Measurements from ENCODE around the gene CCR6. TPM values are rescaled to one million over a fixed set of nuclear protein-coding genes. Genes with fewer than 3 reads are reported as not detected.

The CCR6 gene
- total RNA-seq, 2 experiments from 2014 or later, result 0.10 to 0.35 TPM

DNA sequence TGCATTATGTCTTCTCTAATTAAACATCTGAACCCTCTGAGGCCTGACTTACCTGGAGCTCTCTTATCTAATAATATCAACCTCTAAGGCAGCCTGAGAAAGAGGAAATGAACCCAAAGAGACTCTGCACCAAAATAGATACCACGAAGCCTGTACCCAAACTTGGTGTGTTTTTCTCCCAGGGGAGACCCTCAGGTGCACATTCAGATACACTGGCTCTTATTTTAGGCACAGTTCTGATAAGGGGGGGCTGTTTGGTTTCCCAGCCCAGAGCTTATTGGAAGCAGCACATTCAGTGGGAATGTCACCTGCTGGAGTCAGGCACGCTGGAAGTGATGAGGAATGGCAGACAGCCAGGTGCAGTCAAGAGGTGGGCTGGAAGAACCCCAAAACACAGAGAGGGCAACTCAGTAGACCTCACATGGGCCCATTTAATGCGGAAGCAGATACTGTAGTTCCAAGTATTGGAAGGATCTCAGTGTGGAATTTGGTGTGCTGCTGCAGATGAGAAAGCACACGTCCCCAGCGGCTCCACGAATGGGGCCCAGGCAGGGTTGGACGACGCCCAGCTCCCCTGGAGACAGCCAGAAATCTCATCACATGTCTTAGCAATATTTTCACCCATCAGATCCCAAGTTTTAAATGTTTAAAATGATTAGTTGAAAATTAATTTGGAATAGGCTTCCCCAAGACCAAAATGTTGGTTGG is 9.7 kb upstream of the CCR6 start:
- peaks cover 80% of the 10 kb centered on the region for H3K4me1 ChIP-seq (ENCODE audit: insufficient read depth, low read length, poor library complexity, severe bottlenecking)
- peak overlapping the region; percentile 48 for H3K4me3 ChIP-seq (ENCODE audit: low read depth, low read length, poor library complexity, severe bottlenecking)
- TF ChIP-seq EZH2phosphoT487 (IDR thresholded peaks at IDR 0.05; ENCODE audit: borderline replicate concordance, low read depth, low read length), result no peak
- TF ChIP-seq, protein P1, sequence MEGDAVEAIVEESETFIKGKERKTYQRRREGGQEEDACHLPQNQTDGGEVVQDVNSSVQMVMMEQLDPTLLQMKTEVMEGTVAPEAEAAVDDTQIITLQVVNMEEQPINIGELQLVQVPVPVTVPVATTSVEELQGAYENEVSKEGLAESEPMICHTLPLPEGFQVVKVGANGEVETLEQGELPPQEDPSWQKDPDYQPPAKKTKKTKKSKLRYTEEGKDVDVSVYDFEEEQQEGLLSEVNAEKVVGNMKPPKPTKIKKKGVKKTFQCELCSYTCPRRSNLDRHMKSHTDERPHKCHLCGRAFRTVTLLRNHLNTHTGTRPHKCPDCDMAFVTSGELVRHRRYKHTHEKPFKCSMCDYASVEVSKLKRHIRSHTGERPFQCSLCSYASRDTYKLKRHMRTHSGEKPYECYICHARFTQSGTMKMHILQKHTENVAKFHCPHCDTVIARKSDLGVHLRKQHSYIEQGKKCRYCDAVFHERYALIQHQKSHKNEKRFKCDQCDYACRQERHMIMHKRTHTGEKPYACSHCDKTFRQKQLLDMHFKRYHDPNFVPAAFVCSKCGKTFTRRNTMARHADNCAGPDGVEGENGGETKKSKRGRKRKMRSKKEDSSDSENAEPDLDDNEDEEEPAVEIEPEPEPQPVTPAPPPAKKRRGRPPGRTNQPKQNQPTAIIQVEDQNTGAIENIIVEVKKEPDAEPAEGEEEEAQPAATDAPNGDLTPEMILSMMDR (conservative IDR thresholded peaks at IDR 0.05; ENCODE audit: low read length), result no peak
- no peaks in the 10 kb centered on the region for H4K20me1 ChIP-seq (ENCODE audit: insufficient read depth, low read length)
- ChIA-PET CTCF (ENCODE audit: unreplicated experiment) (interaction anchor here (0.6 to 2.3 kb wide), 4 partner anchors 12 to 154 kb away, joined by 3 to 9 read pairs (median 6); no protein-coding TSS in a partner anchor), POLR2A (interaction anchor here (1.0 to 3.3 kb wide), 11 partner anchors 10 to 157 kb away, joined by 3 to 27 read pairs (median 8); partner anchors contain the start of genes CCR6 and RNASET2)
- TSS peak; percentile 91 for BruUV-seq (replicated peaks)
- no peaks in the 10 kb centered on the region for H3K36me3 ChIP-seq (ENCODE audit: insufficient read depth, low read length)
- DNase-seq (ENCODE audit: low spot score), result peak; percentile 97
- peak overlapping the region; percentile 92 for H3K27ac ChIP-seq (ENCODE audit: low read depth, low read length, poor library complexity, severe bottlenecking)
- peak overlapping the region; percentile 77 for H3K4me2 ChIP-seq (ENCODE audit: low read length)
- intact Hi-C loops (cut with micrococcal nuclease; ENCODE audit: unreplicated experiment), result loop anchor here (1.0 to 5.0 kb wide), 4 partner anchors 10 to 114 kb away; partner anchors contain the start of gene CEP43
- no peaks in the 10 kb centered on the region for H3K9me2 ChIP-seq (ENCODE audit: insufficient read depth, low read length)
- no peaks in the 10 kb centered on the region for H3K79me2 ChIP-seq (ENCODE audit: insufficient read depth, low read depth, low read length)
- no peaks in the 10 kb centered on the region for H3K9me3 ChIP-seq (ENCODE audit: low read length)
- H2AFZ ChIP-seq (ENCODE audit: low read length), result no peak overlapping the region; the same call in 1 of the 2 replicates

DNA sequence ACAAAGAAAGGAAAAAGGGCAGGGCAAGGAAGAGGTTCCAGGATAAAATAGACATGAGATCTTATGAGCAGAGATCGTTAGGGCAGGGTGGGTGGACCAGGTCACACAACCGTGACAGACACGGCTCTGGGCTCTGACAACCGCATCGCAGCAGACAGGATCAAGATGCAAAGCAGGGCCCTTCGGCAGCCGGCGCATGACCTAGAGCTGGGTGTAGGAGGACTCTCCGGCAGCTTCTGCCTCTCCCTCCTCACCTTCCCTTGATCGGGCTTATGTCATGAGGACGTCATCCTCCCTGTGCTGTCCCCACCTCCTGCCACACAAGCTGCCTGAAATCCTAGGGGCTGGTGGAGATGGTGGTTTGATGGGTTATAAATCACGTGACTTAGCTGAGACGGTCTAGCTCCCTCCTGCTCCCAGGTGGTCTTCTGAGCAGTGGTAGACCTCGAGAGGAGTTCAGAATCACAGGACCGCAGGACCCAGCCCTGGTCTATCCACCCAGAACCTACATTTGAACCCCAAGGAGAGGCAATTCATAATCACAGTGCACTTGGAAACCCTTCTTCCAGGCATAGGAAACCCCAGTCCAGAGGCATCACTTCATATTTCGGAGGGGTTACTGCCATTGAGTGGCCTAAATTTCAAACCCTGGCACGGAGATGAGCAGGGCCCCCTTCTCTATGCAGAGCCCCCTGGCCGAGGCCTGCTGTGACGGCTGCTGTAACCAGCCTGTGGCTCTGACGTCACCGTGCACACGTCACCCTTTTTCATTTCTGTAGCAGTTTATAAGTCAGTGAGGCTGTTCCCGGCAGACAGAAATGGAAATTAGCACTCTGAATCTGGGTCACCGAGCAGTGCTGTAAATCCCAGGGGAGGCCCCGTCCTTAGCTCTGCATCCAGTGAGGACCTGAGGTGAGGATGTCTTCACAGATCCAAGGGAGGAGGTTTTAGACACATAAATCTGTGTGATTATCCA is 8.7 kb upstream of the CCR6 start:
- TF ChIP-seq, protein P1 (conservative IDR thresholded peaks at IDR 0.05; ENCODE audit: low read length), result no peak
- TF ChIP-seq EZH2phosphoT487 (IDR thresholded peaks at IDR 0.05; ENCODE audit: borderline replicate concordance, low read depth, low read length), result no peak
- Histone ChIP-seq H3K27ac (ENCODE audit: low read depth, low read length, poor library complexity, severe bottlenecking) (peak overlapping the region; percentile 92), H3K9me3 (ENCODE audit: low read length) (no peaks in the 10 kb centered on the region), H3K4me1 (ENCODE audit: insufficient read depth, low read length, poor library complexity, severe bottlenecking) (peaks cover 84% of the 10 kb centered on the region), H4K20me1 (ENCODE audit: insufficient read depth, low read length) (no peaks in the 10 kb centered on the region), H3K4me3 (ENCODE audit: low read depth, low read length, poor library complexity, severe bottlenecking) (peak overlapping the region; percentile 44), H3K79me2 (ENCODE audit: insufficient read depth, low read depth, low read length) (no peaks in the 10 kb centered on the region), H2AFZ (ENCODE audit: low read length) (peak overlapping the region; percentile 55; the same call in 1 of the 2 replicates), H3K9me2 (ENCODE audit: insufficient read depth, low read length) (no peaks in the 10 kb centered on the region), H3K4me2 (ENCODE audit: low read length) (peak overlapping the region; percentile 77), H3K36me3 (ENCODE audit: insufficient read depth, low read length) (no peaks in the 10 kb centered on the region)
- peak; percentile 96 for DNase-seq (ENCODE audit: low spot score)
- POLR2A ChIA-PET, result interaction anchor here (0.5 to 3.3 kb wide), 14 partner anchors 9 to 160 kb away, joined by 3 to 27 read pairs (median 6); partner anchors contain the start of genes CCR6 and RNASET2
- no TSS peak for BruUV-seq (replicated peaks)
- CTCF ChIA-PET (ENCODE audit: unreplicated experiment), result interaction anchor here (0.6 to 2.3 kb wide), 6 partner anchors 9 to 161 kb away, joined by 3 to 9 read pairs (median 4); partner anchors contain the start of gene CCR6
- intact Hi-C loops (cut with micrococcal nuclease; ENCODE audit: unreplicated experiment), result loop anchor here (1.0 to 5.0 kb wide), 7 partner anchors 11 to 163 kb away; partner anchors contain the start of gene CEP43

Data from OCI-LY7 (cell line).